ENCODE data around the gene ZFAND3.

DNA sequence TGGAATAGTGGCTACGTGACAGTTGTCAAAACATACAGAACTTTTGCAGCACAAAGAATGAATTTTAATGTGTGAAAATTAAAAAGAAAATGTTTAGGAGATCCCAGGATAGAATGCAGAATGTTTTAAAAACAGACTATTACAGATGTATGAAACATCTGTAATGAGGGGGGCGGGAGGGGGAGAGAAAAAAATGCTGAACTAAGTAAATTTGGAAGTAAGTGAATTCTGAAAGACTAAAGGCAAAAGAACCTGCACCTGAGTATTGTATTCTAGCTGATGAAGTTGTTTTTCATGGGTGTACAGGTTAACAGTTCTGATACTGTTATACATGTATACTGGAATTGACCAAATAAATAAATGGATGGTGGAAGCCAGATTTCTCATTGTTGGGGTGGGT lies 178.8 kb downstream of the ZFAND3 start:
- TF ChIP-seq, protein P1, sequence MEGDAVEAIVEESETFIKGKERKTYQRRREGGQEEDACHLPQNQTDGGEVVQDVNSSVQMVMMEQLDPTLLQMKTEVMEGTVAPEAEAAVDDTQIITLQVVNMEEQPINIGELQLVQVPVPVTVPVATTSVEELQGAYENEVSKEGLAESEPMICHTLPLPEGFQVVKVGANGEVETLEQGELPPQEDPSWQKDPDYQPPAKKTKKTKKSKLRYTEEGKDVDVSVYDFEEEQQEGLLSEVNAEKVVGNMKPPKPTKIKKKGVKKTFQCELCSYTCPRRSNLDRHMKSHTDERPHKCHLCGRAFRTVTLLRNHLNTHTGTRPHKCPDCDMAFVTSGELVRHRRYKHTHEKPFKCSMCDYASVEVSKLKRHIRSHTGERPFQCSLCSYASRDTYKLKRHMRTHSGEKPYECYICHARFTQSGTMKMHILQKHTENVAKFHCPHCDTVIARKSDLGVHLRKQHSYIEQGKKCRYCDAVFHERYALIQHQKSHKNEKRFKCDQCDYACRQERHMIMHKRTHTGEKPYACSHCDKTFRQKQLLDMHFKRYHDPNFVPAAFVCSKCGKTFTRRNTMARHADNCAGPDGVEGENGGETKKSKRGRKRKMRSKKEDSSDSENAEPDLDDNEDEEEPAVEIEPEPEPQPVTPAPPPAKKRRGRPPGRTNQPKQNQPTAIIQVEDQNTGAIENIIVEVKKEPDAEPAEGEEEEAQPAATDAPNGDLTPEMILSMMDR (IDR thresholded peaks at IDR 0.05 in 4 of 5, conservative IDR thresholded peaks at IDR 0.05 in 1 of 5), result no peak
- no peak for TF ChIP-seq POLR2A (IDR thresholded peaks at IDR 0.05)

Measured in gastrocnemius medialis (tissue), 4 donors.